ENCODE data around the gene PPP2R5A. TPM values are rescaled to one million over a fixed set of nuclear protein-coding genes. Genes with fewer than 3 reads are reported as not detected.

PPP2R5A gene
- total RNA-seq, 1 donor from 2014 or later, result 88.4 TPM

DNA sequence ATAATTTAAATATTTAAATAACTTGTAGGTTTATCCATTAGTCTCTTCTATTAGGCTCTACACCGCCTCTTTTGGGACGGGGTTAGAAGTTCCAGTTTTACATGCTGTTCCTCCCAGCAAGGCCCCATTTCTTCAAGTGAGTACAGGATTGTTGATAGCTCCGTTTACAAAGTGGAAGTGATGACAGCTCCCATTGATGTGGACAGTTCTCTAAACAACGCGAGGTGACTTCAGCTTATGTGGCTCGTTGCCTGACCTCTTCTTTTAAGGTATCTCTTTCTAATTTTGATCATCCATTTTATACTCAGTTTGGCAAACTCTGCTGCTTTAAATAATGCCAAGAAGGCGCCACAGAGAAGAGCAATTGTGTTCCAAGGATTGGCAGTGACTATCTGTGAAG lies 79.8 kb downstream of the PPP2R5A start:
- H3K4me3 ChIP-seq, result no peak overlapping the region
- no peaks in the 10 kb centered on the region for H3K27me3 ChIP-seq
- H3K36me3 ChIP-seq, result peaks cover 68% of the 10 kb centered on the region
- DNase-seq, result no peak
- TF ChIP-seq, protein P1, sequence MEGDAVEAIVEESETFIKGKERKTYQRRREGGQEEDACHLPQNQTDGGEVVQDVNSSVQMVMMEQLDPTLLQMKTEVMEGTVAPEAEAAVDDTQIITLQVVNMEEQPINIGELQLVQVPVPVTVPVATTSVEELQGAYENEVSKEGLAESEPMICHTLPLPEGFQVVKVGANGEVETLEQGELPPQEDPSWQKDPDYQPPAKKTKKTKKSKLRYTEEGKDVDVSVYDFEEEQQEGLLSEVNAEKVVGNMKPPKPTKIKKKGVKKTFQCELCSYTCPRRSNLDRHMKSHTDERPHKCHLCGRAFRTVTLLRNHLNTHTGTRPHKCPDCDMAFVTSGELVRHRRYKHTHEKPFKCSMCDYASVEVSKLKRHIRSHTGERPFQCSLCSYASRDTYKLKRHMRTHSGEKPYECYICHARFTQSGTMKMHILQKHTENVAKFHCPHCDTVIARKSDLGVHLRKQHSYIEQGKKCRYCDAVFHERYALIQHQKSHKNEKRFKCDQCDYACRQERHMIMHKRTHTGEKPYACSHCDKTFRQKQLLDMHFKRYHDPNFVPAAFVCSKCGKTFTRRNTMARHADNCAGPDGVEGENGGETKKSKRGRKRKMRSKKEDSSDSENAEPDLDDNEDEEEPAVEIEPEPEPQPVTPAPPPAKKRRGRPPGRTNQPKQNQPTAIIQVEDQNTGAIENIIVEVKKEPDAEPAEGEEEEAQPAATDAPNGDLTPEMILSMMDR (IDR thresholded peaks at IDR 0.05), result no peak
- no peak overlapping the region for H3K27ac ChIP-seq
- no peaks in the 10 kb centered on the region for H3K9me3 ChIP-seq
- intact Hi-C loops (cut with DNase I), result loop anchor here (5.0 kb wide), 1 partner anchor 303 kb away; no protein-coding TSS in a partner anchor
- no peaks in the 10 kb centered on the region for H3K4me1 ChIP-seq
- ATAC-seq, result no peak

GRCh38 chr1:212366901-212367300 lies 81.7 kb downstream of the PPP2R5A start:
- H3K27me3 ChIP-seq, result no peaks in the 10 kb centered on the region
- TF ChIP-seq, protein P1 (IDR thresholded peaks at IDR 0.05), result no peak
- H3K4me1 ChIP-seq, result no peaks in the 10 kb centered on the region
- H3K9me3 ChIP-seq, result no peaks in the 10 kb centered on the region
- intact Hi-C loops (cut with DNase I), result loop anchor here (5.0 kb wide), 1 partner anchor 305 kb away; no protein-coding TSS in a partner anchor
- no peak overlapping the region for H3K27ac ChIP-seq
- no peak overlapping the region for H3K4me3 ChIP-seq
- ATAC-seq (peak; percentile 23), DNase-seq (no peak)
- H3K36me3 ChIP-seq, result peaks cover 49% of the 10 kb centered on the region

DNA sequence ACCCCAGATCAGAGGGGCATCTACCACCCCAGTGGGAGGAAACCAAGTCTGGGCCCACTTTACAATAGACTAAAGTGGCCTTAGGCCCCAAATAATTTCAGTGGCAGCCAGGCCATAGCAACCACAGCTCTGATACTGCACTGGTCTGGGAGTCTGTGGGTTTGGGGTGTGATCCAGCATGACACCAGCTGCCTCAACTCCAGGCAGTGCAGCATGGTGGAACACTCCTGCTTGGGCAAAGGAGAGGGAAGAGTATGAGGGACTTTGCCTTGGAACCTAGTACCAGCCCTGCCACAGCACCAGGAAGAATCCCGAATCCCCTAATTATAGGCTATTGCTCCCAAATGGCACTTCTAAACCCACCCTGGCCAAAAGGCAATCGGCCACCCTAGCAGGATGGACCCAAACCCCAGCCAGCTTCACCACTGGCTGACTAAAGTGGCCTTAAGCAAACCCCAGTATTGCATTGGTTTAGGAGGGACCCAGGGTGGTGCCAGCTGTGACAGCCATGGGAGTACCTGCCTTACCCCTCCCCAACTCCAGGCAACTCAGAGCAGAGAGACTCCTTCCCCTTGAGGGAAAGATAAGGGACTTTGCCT lies 82.4 kb downstream of the PPP2R5A start:
- no peak overlapping the region for H3K4me3 ChIP-seq
- no peak overlapping the region for H3K27ac ChIP-seq
- intact Hi-C loops (cut with DNase I), result loop anchor here (5.0 kb wide), 1 partner anchor 305 kb away; no protein-coding TSS in a partner anchor
- DNase-seq (no peak), ATAC-seq (peak; percentile 34)
- H3K27me3 ChIP-seq, result no peaks in the 10 kb centered on the region
- H3K36me3 ChIP-seq, result peaks cover 44% of the 10 kb centered on the region
- H3K9me3 ChIP-seq, result no peaks in the 10 kb centered on the region
- H3K4me1 ChIP-seq, result no peaks in the 10 kb centered on the region
- TF ChIP-seq, protein P1 (IDR thresholded peaks at IDR 0.05), result no peak

DNA sequence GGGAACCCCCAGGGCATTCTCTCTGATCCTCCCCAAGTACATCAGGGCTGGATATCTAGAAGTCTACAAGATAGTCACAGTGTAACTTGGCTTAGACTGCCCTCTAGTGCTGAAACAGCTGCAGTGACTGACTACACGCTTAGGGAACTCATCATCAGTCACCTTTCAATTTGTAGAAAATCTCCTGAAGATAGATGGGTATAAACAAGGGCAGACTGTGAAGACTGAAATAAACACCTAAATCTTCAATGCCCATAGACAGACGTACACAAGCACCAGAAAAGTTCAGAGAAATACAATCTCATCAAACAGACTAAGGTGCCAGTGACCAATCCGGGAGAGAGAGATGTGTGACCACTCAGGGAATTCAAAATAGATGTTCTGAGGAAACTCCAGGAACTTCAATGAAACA lies 82.9 kb downstream of the PPP2R5A start:
- Histone ChIP-seq H3K27me3 (no peaks in the 10 kb centered on the region), H3K27ac (no peak overlapping the region), H3K4me3 (no peak overlapping the region), H3K9me3 (no peaks in the 10 kb centered on the region), H3K4me1 (no peaks in the 10 kb centered on the region), H3K36me3 (peaks cover 39% of the 10 kb centered on the region)
- intact Hi-C loops (cut with DNase I), result loop anchor here (5.0 kb wide), 1 partner anchor 306 kb away; no protein-coding TSS in a partner anchor
- TF ChIP-seq, protein P1 (IDR thresholded peaks at IDR 0.05), result peak; percentile 84
- ATAC-seq (peak; percentile 97), DNase-seq (no peak)

- TF ChIP-seq, protein P1 (IDR thresholded peaks at IDR 0.05), result no peak
- intact Hi-C loops (cut with DNase I), result no loop called here
- Histone ChIP-seq H3K36me3 (peaks cover 28% of the 10 kb centered on the region), H3K4me1 (no peaks in the 10 kb centered on the region), H3K27ac (no peak overlapping the region), H3K9me3 (no peaks in the 10 kb centered on the region), H3K27me3 (no peaks in the 10 kb centered on the region), H3K4me3 (no peak overlapping the region)
- ATAC-seq (no peak), DNase-seq (no peak)
These were observed 90.8 kb downstream of the PPP2R5A start for GRCh38 chr1:212375986-212376385.
